Breast epithelium (tissue), 3 donors: ENCODE measurements around the gene CTBS.

Experiments used
- POLR2A ChIP-seq: fragments of 450-650 bp; IDR thresholded peaks from one replicate; pipeline ENCODE4 v1.6.1; 2016; ENCODE audit warnings: antibody characterized with exemption, mild to moderate bottlenecking, moderate library complexity
- POLR2AphosphoS5 ChIP-seq, 3 donors: sonication (generic); formaldehyde crosslinking; IDR thresholded peaks; one replicate each; pipeline ENCODE4 v1.6.1; 2017; ENCODE audit warnings: antibody characterized with exemption in 3 of 3
- TF ChIP-seq, protein P1 (sequence below), 3 donors: fragments of 450-650 bp; IDR thresholded peaks; one replicate each; pipeline ENCODE4 v1.5.1; 2016 to 2017; ENCODE audit warnings: antibody characterized with exemption in 3 of 3, mild to moderate bottlenecking in 3 of 3, moderate library complexity in 3 of 3

DNA sequence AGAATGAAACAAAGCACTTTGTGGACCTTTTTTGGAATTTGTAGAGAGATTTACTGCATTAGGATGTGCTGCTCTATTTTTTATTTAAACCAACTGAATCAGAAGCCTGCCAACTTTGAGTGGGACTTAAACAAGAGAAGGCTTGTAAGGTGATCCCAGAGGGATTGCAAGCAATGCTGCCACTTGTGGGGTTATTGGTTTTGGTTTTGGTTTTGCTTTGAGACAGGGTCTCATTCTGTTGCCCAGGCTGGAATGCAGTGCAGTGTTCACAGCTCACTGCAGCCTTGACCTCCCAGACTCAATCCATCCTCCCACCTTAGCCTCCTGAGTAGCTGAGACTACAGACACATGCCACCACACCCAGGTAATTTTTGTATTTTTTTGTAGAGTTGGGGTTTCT, 35.6 kb downstream of the CTBS start:
- TF ChIP-seq POLR2AphosphoS5 (IDR thresholded peaks at IDR 0.05): no peak
- TF ChIP-seq POLR2A: no peak
- TF ChIP-seq, protein P1, sequence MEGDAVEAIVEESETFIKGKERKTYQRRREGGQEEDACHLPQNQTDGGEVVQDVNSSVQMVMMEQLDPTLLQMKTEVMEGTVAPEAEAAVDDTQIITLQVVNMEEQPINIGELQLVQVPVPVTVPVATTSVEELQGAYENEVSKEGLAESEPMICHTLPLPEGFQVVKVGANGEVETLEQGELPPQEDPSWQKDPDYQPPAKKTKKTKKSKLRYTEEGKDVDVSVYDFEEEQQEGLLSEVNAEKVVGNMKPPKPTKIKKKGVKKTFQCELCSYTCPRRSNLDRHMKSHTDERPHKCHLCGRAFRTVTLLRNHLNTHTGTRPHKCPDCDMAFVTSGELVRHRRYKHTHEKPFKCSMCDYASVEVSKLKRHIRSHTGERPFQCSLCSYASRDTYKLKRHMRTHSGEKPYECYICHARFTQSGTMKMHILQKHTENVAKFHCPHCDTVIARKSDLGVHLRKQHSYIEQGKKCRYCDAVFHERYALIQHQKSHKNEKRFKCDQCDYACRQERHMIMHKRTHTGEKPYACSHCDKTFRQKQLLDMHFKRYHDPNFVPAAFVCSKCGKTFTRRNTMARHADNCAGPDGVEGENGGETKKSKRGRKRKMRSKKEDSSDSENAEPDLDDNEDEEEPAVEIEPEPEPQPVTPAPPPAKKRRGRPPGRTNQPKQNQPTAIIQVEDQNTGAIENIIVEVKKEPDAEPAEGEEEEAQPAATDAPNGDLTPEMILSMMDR (IDR thresholded peaks at IDR 0.05): no peak
